Measurements from ENCODE around the gene VRK2. TPM values are rescaled to one million over a fixed set of nuclear protein-coding genes. Genes with fewer than 3 reads are reported as not detected.
A peak's percentile ranks its signal among the peaks of the same experiment; 100 is the strongest.

VRK2 gene
- total RNA-seq, 1 experiment from 2014 or later, result 33.0 TPM

DNA sequence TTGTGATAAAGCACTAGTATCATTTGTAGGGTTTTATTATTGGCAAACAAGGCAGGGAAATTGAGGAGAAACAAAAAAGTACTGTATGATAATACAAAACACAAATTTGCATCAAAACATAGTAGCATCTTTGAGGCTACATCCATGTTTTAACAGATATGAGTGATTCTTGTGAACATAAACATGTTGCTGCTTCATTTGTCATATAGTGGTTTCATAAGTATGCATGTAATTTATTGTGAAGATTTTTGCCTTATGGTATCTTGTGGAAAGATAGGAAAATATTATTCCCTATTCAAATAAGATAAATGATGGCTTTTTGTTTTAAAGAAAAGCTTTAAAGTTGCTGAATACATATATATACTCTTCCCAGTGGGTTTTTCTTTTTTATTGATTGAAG, 60.3 kb downstream of the VRK2 start (continued):
- TF ChIP-seq, protein P1, sequence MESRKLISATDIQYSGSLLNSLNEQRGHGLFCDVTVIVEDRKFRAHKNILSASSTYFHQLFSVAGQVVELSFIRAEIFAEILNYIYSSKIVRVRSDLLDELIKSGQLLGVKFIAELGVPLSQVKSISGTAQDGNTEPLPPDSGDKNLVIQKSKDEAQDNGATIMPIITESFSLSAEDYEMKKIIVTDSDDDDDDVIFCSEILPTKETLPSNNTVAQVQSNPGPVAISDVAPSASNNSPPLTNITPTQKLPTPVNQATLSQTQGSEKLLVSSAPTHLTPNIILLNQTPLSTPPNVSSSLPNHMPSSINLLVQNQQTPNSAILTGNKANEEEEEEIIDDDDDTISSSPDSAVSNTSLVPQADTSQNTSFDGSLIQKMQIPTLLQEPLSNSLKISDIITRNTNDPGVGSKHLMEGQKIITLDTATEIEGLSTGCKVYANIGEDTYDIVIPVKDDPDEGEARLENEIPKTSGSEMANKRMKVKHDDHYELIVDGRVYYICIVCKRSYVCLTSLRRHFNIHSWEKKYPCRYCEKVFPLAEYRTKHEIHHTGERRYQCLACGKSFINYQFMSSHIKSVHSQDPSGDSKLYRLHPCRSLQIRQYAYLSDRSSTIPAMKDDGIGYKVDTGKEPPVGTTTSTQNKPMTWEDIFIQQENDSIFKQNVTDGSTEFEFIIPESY (IDR thresholded peaks at IDR 0.05; ENCODE audit: extremely low read depth, insufficient replicate concordance, low read length), result no peak
- no peak for TF ChIP-seq RAD21 (IDR thresholded peaks at IDR 0.05; ENCODE audit: low read depth)

DNA sequence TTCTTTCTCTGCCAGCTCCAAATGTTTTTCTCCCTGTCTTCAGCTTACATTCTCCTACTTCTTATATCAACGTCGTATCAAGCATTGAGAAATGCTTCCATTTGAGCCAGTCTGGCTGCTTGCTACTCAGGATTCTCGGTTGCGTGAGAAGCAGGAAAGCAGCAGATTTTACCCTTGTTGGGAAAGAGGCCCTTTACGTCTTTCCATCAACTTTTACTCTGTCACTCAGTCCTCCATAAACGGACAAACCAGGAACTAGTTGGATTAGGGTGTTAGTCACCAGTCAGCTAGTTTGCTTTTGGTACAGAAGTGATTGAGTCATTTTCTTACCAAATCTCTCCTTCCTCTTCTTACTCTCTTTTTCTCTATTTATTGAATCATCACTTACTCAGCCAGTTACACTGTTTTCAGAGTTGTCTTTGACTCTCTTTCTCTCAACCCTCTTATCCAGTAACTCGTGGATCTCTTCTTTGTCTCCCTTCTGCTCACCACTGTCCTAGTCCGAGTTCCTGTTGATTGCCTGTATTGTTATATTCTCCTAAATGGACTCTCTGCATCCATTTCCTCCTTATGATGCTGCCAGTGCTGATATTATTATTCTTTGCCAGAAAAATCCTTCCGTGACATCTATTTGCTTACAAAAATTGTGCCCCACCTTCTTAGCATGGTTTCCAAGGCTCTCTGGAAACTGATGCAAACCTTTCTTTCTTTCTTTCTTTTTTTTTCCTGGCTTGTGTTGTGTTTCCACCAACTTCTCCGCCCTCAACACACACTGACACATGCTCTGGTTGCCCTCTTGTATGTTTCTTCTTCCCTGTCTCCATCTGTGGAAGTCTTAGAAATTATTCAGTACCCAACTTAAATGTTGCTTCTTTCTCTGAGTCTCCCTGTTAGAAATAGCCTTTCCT, 61.5 kb downstream of the VRK2 start:
- Histone ChIP-seq H3K79me2 (ENCODE audit: insufficient read depth, low read length) (peaks cover 74% of the 10 kb centered on the region), H3K9me3 (ENCODE audit: control insufficient read depth in 1 of 2, insufficient read depth in 1 of 2, low read depth in 1 of 2, low read length in 2 of 2) (no peaks in the 10 kb centered on the region), H3K27ac (ENCODE audit: low read depth, low read length) (peak overlapping the region; percentile 56), H3K36me3 (ENCODE audit: control insufficient read depth in 1 of 2, insufficient read depth in 2 of 2, low read length in 2 of 2) (peaks cover 0 to 11% of the 10 kb centered on the region in 2 experiments; a peak in 1 of 4 replicates), H3K27me3 (ENCODE audit: insufficient read depth, low read length) (no peaks in the 10 kb centered on the region), H4K20me1 (ENCODE audit: insufficient read depth) (no peaks in the 10 kb centered on the region), H3K9me2 (ENCODE audit: insufficient read depth) (no peaks in the 10 kb centered on the region; the same call in 1 of the 2 replicates), H3K4me1 (ENCODE audit: control insufficient read depth in 1 of 2, insufficient read depth in 2 of 2, low read length in 2 of 2) (peaks cover 25 to 72% of the 10 kb centered on the region in 2 experiments), H2AFZ (ENCODE audit: low read depth, low read length, poor library complexity, severe bottlenecking) (no peak overlapping the region), H3K4me2 (ENCODE audit: low read length) (peak overlapping the region; percentile 75), H3K4me3 (replicated peaks in 1 of 2; ENCODE audit: low read depth in 1 of 2, low read length in 2 of 2) (peak overlapping the region; percentile 6 to 44; a peak in 3 of 4 replicates), H3K9ac (ENCODE audit: low read length) (peak overlapping the region; percentile 62)
- peak; percentile 66; the same call in 1 of the 2 replicates for TF ChIP-seq CBX3 (IDR thresholded peaks at IDR 0.05; ENCODE audit: low read depth)
- TF ChIP-seq ELF1 (IDR thresholded peaks at IDR 0.05; ENCODE audit: borderline replicate concordance, low read depth), result peak; percentile 45; the same call in 1 of the 2 replicates
- TF ChIP-seq, protein P2, sequence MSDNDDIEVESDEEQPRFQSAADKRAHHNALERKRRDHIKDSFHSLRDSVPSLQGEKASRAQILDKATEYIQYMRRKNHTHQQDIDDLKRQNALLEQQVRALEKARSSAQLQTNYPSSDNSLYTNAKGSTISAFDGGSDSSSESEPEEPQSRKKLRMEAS (IDR thresholded peaks at IDR 0.05), result peak; percentile 11; the same call in 1 of the 2 replicates
- TF ChIP-seq POLR2AphosphoS5 (IDR thresholded peaks at IDR 0.05; ENCODE audit: low read depth, low read length), result peak; percentile 56
- TF ChIP-seq RAD21 (IDR thresholded peaks at IDR 0.05; ENCODE audit: low read depth), result peak; percentile 20
- TF ChIP-seq SIN3A (IDR thresholded peaks at IDR 0.05; ENCODE audit: low read depth), result peak; percentile 29; the same call in 1 of the 2 replicates
- TF ChIP-seq, protein P3, sequence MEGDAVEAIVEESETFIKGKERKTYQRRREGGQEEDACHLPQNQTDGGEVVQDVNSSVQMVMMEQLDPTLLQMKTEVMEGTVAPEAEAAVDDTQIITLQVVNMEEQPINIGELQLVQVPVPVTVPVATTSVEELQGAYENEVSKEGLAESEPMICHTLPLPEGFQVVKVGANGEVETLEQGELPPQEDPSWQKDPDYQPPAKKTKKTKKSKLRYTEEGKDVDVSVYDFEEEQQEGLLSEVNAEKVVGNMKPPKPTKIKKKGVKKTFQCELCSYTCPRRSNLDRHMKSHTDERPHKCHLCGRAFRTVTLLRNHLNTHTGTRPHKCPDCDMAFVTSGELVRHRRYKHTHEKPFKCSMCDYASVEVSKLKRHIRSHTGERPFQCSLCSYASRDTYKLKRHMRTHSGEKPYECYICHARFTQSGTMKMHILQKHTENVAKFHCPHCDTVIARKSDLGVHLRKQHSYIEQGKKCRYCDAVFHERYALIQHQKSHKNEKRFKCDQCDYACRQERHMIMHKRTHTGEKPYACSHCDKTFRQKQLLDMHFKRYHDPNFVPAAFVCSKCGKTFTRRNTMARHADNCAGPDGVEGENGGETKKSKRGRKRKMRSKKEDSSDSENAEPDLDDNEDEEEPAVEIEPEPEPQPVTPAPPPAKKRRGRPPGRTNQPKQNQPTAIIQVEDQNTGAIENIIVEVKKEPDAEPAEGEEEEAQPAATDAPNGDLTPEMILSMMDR (IDR thresholded peaks at IDR 0.05 in 2 of 3, conservative IDR thresholded peaks at IDR 0.05 in 1 of 3; ENCODE audit: borderline replicate concordance in 1 of 3, insufficient read depth in 1 of 3, low read depth in 2 of 3, low read length in 2 of 3), result no peak
- no peak for TF ChIP-seq YY1 (IDR thresholded peaks at IDR 0.05; ENCODE audit: extremely low read depth, insufficient replicate concordance, low read depth, low read length)
- TF ChIP-seq SRF (IDR thresholded peaks at IDR 0.05; ENCODE audit: low read depth), result peak; percentile 59; the same call in 1 of the 2 replicates
- TF ChIP-seq ZFX (IDR thresholded peaks at IDR 0.05), result no peak
- TF ChIP-seq SP1 (IDR thresholded peaks at IDR 0.05; ENCODE audit: low read depth), result peak; percentile 72
- TF ChIP-seq CEBPB (IDR thresholded peaks at IDR 0.05; ENCODE audit: low read depth), result peak; percentile 92
- peak; percentile 82 for TF ChIP-seq JUND (IDR thresholded peaks at IDR 0.05)
- TF ChIP-seq FOSL1 (IDR thresholded peaks at IDR 0.05; ENCODE audit: low read depth), result peak; percentile 85
- TSS peak; percentile 82 for BruUV-seq (replicated peaks)
- peak; percentile 83 for DNase-seq (ENCODE audit: low read depth, low spot score)
- intact Hi-C loops (cut with micrococcal nuclease), result loop anchor here (2.0 kb wide), 1 partner anchor 61 kb away; the partner anchor contains the start of gene VRK2
- ChIA-PET RAD21 (ENCODE audit: low non-redundant PET in 1 of 2, low total read pairs in 2 of 2, uncharacterized antibody in 2 of 2, unreplicated experiment in 2 of 2) (interaction anchor here in 1 of 2 experiments (0.6 kb wide), 1 partner anchor 13 kb away, joined by 3 read pairs; no protein-coding TSS in a partner anchor), POLR2A (interaction anchor here (0.8 to 1.7 kb wide), 2 partner anchors 9 to 62 kb away, joined by 3 to 6 read pairs; partner anchors contain the start of gene VRK2), CTCF (interaction anchor here (0.6 to 1.2 kb wide), 3 partner anchors 10 to 202 kb away, joined by 3 read pairs; no protein-coding TSS in a partner anchor)
- ATAC-seq, result peak; percentile 65
